ENCODE measurements around the gene CPEB1. TPM values are rescaled to one million over a fixed set of nuclear protein-coding genes. Genes with fewer than 3 reads are reported as not detected.

CPEB1 gene
- 1 to 10 TPM; 1.2 to 1.6 TPM for total RNA-seq

GRCh38 chr15:82647045-82647834 lies at the start of gene CPEB1:
CPEB1 (minus strand) TSS chr15:82647363; CDS start chr15:82628459, 18,904 bp downstream.
- Mint-ChIP-seq H3K4me1 (ENCODE audit: low read depth) (peaks cover 4% of the 10 kb centered on the region), H3K27me3 (peaks cover 20% of the 10 kb centered on the region), H3K27ac (no peak within 1 kb of the TSS), H3K4me3 (peak within 1 kb of the TSS; percentile 46), H3K9me3 (no peaks in the 10 kb centered on the region), H3K36me3 (ENCODE audit: low read depth) (no peaks in the 10 kb centered on the region)
- DNase-seq (peak; percentile 55), ATAC-seq (peak; percentile 57)
- ChIA-PET POLR2A (interaction anchor here (1.3 to 1.4 kb wide), 3 partner anchors 103 to 339 kb away, joined by 3 to 6 read pairs (median 4); partner anchors contain the start of genes RAMAC and RPS17), CTCF (interaction anchor here (0.8 to 1.0 kb wide), 2 partner anchors 22 to 35 kb away, joined by 3 read pairs; no protein-coding TSS in a partner anchor)
- intact Hi-C loops (cut with micrococcal nuclease): no loop called here
- TF ChIP-seq CTCF (IDR thresholded peaks at IDR 0.05): no peak

DNA sequence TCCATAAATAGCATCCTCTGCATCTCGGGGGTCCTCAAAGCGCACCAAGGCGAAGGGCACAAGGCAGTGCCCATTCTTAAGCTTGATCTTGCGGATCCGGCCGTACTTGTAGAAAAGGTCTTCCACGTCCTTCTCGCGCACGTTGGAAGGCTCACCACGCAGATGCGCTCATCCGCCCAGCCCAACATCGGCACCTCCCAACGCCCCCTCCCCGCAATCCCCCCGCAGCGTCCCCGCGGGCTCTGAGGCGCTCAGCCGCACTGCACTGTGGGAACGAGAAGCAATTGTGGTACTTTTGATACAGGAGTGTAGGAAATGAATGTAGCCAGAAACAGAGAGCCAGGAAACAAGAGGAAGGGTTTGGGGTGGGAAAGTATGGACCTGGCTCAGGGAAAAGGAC lies 45.0 kb upstream of the CPEB1 start:
- ChIA-PET CTCF (no interaction called here), POLR2A (no interaction called here)
- no peak for TF ChIP-seq CTCF (IDR thresholded peaks at IDR 0.05)
- DNase-seq: no peak
- no peaks in the 10 kb centered on the region for H3K4me1 Mint-ChIP-seq (ENCODE audit: low read depth)
- no peak overlapping the region for H3K4me3 Mint-ChIP-seq
- H3K9me3 Mint-ChIP-seq: no peaks in the 10 kb centered on the region
- H3K27me3 Mint-ChIP-seq: peaks cover 1% of the 10 kb centered on the region
- H3K36me3 Mint-ChIP-seq (ENCODE audit: low read depth): no peaks in the 10 kb centered on the region
- ATAC-seq: no peak
- no peak overlapping the region for H3K27ac Mint-ChIP-seq
- intact Hi-C loops (cut with micrococcal nuclease): no loop called here

- Mint-ChIP-seq H3K4me1 (ENCODE audit: low read depth) (no peaks in the 10 kb centered on the region), H3K4me3 (no peak overlapping the region), H3K27ac (no peak overlapping the region), H3K9me3 (no peaks in the 10 kb centered on the region), H3K27me3 (peaks cover 1% of the 10 kb centered on the region), H3K36me3 (ENCODE audit: low read depth) (no peaks in the 10 kb centered on the region)
- intact Hi-C loops (cut with micrococcal nuclease): no loop called here
- ChIA-PET POLR2A (no interaction called here), CTCF (no interaction called here)
- no peak for TF ChIP-seq CTCF (IDR thresholded peaks at IDR 0.05)
- no peak for ATAC-seq
- no peak for DNase-seq
Observed at GRCh38 chr15:82689147-82689546, 42.0 kb upstream of the CPEB1 start.

- CTCF ChIA-PET: no interaction called here
- ATAC-seq: no peak
- Mint-ChIP-seq H3K27me3 (peaks cover 1% of the 10 kb centered on the region), H3K9me3 (no peaks in the 10 kb centered on the region), H3K36me3 (ENCODE audit: low read depth) (no peaks in the 10 kb centered on the region), H3K27ac (no peak overlapping the region), H3K4me3 (no peak overlapping the region), H3K4me1 (ENCODE audit: low read depth) (no peaks in the 10 kb centered on the region)
- TF ChIP-seq CTCF (IDR thresholded peaks at IDR 0.05): no peak
- intact Hi-C loops (cut with micrococcal nuclease): no loop called here
- POLR2A ChIA-PET: no interaction called here
- no peak for DNase-seq
Observed at GRCh38 chr15:82688691-82689090, 41.5 kb upstream of the CPEB1 start.

DNA sequence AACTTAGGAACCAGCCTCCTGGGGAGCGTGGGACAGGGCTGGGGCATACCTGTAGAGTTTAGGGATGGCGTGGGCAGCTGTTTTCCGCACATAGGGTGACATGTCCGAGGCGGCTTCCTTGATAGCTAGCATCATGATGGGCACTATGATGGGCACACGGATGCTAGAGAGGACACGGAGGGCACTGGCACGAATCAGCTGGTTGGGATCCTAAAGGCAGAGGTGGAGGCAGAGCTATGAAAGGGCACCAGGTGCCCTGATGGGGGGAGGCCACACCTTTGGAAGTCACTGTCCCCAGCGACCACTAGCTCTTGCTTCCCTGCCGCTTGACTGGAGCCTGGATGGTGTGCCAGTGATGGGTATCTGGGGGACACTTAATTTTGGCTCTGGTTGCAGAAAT lies 34.2 kb upstream of the CPEB1 start:
- H3K9me3 Mint-ChIP-seq: no peaks in the 10 kb centered on the region
- ChIA-PET POLR2A (interaction anchor here (0.9 to 1.0 kb wide), 2 partner anchors 20 to 129 kb away, joined by 3 read pairs; no protein-coding TSS in a partner anchor), CTCF (interaction anchor here (1.0 to 1.4 kb wide), 3 partner anchors 29 to 69 kb away, joined by 3 to 5 read pairs (median 3); no protein-coding TSS in a partner anchor)
- no peaks in the 10 kb centered on the region for H3K27me3 Mint-ChIP-seq
- TF ChIP-seq CTCF (IDR thresholded peaks at IDR 0.05): no peak
- intact Hi-C loops (cut with micrococcal nuclease): no loop called here
- DNase-seq: no peak
- H3K27ac Mint-ChIP-seq: no peak overlapping the region
- ATAC-seq: no peak
- peak overlapping the region; percentile 81 for H3K4me3 Mint-ChIP-seq
- H3K36me3 Mint-ChIP-seq (ENCODE audit: low read depth): no peaks in the 10 kb centered on the region
- H3K4me1 Mint-ChIP-seq (ENCODE audit: low read depth): peaks cover 6% of the 10 kb centered on the region

Data from activated CD8-positive, alpha-beta T cell treated with anti-CD3 and anti-CD28 coated beads for 36 hours (primary cell).